GM12892 (cell line): Measurements from ENCODE around the gene NET1.

Experiments used
- POLR2A ChIP-seq: IDR thresholded peaks from 2 replicates; pipeline ENCODE4 v1.6.1; 2011; ENCODE audit warnings: low read depth, low read length, control low read depth
- POLR2AphosphoS5 ChIP-seq: IDR thresholded peaks from 2 replicates; pipeline ENCODE4 v1.6.1; 2011; ENCODE audit warnings: low read depth, low read length, control low read depth

DNA sequence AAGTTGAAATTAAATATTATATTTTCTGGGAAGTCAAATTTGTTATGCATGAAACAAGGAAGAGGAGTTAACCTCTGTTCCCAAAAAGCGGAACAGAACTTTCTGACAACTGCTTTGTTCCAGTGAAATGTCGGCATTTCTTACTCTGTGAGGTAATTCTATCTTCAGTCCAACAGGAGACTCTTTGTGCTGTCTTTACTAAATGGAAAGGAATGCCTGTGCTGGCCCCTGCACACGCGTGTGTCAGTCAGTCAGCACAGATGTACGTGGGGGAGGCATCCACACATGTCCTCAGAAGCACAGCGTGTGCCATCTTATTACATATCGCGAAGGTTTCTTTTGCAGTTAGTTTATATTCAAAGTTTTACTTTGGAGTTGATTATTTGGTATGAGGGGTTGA lies 37.5 kb downstream of the NET1 start:
- TF ChIP-seq POLR2AphosphoS5 = no peak
- no peak for TF ChIP-seq POLR2A
